PC-3 (cell line): ENCODE measurements around the gene CLIC4. TPM values are rescaled to one million over a fixed set of nuclear protein-coding genes. Genes with fewer than 3 reads are reported as not detected.
"Not testable (repeated sequence)": the region's sequence is repeated elsewhere in the genome, so short reads cannot be mapped to it uniquely, and the experiment has no call there.

ENCODE experiments used
- ATAC-seq: fragments of 200-7000 bp; cut with Tn5 transposase; 2 replicates; pipeline ENCODE4 v1.9.1; 2020; ENCODE audit warnings: mild to moderate bottlenecking, moderate library complexity
- BruUV-seq: library from RNA; stranded (reverse); fragments of 400-500 nt; replicated peaks from 2 replicates; lab custom pipeline; 2021; lab: Mats Ljungman, UMichigan
- CTCF ChIA-PET: fragments of 300-600 bp; sonication (Branson Sonifier 250); formaldehyde crosslinking; loops from one replicate; lab custom pipeline; 2022; ENCODE audit warnings: antibody characterized with exemption; lab: Charles Lee
- POLR2A ChIA-PET: fragments of 300-600 bp; sonication (Branson Sonifier 250); formaldehyde crosslinking; loops from one replicate; lab custom pipeline; 2022; ENCODE audit warnings: antibody characterized with exemption; ENCODE audit not compliant: unreplicated experiment; lab: Charles Lee
- DNase-seq: peaks from one replicate; pipeline ENCODE4 v3.0.0-alpha.2; 2015
- H2AFZ ChIP-seq: fragments of 300-600 bp; sonication (generic); 2 replicates; pipeline ENCODE4 v1.6.0; 2016; ENCODE audit warnings: antibody characterized with exemption, low read length
- H3F3A ChIP-seq: fragments of 300-600 bp; sonication (generic); one replicate; pipeline ENCODE4 v1.6.0; 2017; ENCODE audit warnings: antibody characterized with exemption, low read length, control low read depth, mild to moderate bottlenecking; ENCODE audit not compliant: unreplicated experiment
- H3K27ac ChIP-seq: fragments of 300-600 bp; sonication (generic); 2 replicates; pipeline ENCODE4 v1.5.1; 2016; ENCODE audit warnings: mild to moderate bottlenecking, low read length
- H3K27me3 ChIP-seq: fragments of 300-600 bp; sonication (generic); 2 replicates; pipeline ENCODE4 v1.6.1; 2016; ENCODE audit warnings: low read length, mixed read lengths
- H3K36me3 ChIP-seq: fragments of 300-600 bp; sonication (generic); 2 replicates; pipeline ENCODE4 v1.6.1; 2016; ENCODE audit warnings: low read depth, mixed run types, low read length, mixed read lengths
- H3K4me1 ChIP-seq: fragments of 300-600 bp; sonication (generic); 2 replicates; pipeline ENCODE4 v1.5.1; 2016; ENCODE audit warnings: low read length; ENCODE audit not compliant: insufficient read depth
- H3K4me2 ChIP-seq: fragments of 300-600 bp; sonication (generic); 2 replicates; pipeline ENCODE4 v1.6.0; 2016; ENCODE audit warnings: low read length
- H3K4me3 ChIP-seq: fragments of 300-600 bp; sonication (generic); 2 replicates; pipeline ENCODE4 v1.5.1; 2016; ENCODE audit warnings: mild to moderate bottlenecking, low read length, mixed read lengths
- H3K79me2 ChIP-seq: fragments of 300-600 bp; sonication (generic); 2 replicates; pipeline ENCODE4 v1.6.1; 2017; ENCODE audit warnings: low read length, mixed read lengths
- H3K9ac ChIP-seq: fragments of 300-600 bp; sonication (generic); 2 replicates; pipeline ENCODE4 v1.6.0; 2016; ENCODE audit warnings: mild to moderate bottlenecking, low read length
- H3K9me2 ChIP-seq: fragments of 300-600 bp; sonication (generic); replicated peaks from 2 replicates; pipeline ENCODE4 v1.6.1; 2016; ENCODE audit warnings: mixed run types, low read length, mixed read lengths
- H3K9me3 ChIP-seq: fragments of 300-600 bp; sonication (generic); 2 replicates; pipeline ENCODE4 v1.6.1; 2016; ENCODE audit warnings: low read length, mixed read lengths
- H4K20me1 ChIP-seq: fragments of 300-600 bp; sonication (generic); 2 replicates; pipeline ENCODE4 v1.6.1; 2016; ENCODE audit warnings: low read length, mixed read lengths
- CTCF ChIP-seq: fragments of 300-600 bp; sonication (generic); conservative IDR thresholded peaks from 2 replicates; pipeline ENCODE4 v1.5.1; 2017; ENCODE audit warnings: antibody characterized with exemption, low read depth, mild to moderate bottlenecking, low read length
- EZH2 ChIP-seq: fragments of 300-600 bp; sonication (generic); IDR thresholded peaks from one replicate; pipeline ENCODE4 v1.6.1; 2017; ENCODE audit warnings: antibody characterized with exemption, mild to moderate bottlenecking, low read length; ENCODE audit not compliant: unreplicated experiment
- EZH2phosphoT487 ChIP-seq: fragments of 300-600 bp; sonication (generic); IDR thresholded peaks from 2 replicates; pipeline ENCODE4 v1.6.1; 2018; ENCODE audit warnings: mild to moderate bottlenecking, antibody characterized with exemption, low read length, borderline replicate concordance
- intact Hi-C: fragments of 100-400 bp; cut with micrococcal nuclease; formaldehyde crosslinking; loops from 2 replicates; pipeline ENCODE4 v1.9.0; 2023
- total RNA-seq: library from RNA; depleted of rRNA; stranded (reverse); fragments of >200 nt; gene quantifications from 2 replicates; pipeline ENCODE4 v1.2.3, GENCODE V29; 2014

Gene CLIC4
- total RNA-seq, 1 experiment from 2014 or later, result 57.6 TPM

GRCh38 chr1:24793447-24794129 is 48.3 kb downstream of the CLIC4 start:
- BruUV-seq, result no TSS peak
- no peaks in the 10 kb centered on the region for H4K20me1 ChIP-seq
- H3K4me3 ChIP-seq, result no peak overlapping the region
- DNase-seq (no peak), ATAC-seq (no peak)
- no peak overlapping the region for H3K27ac ChIP-seq
- TF ChIP-seq CTCF (no peak), EZH2 (no peak), EZH2phosphoT487 (no peak)
- peaks cover 31% of the 10 kb centered on the region for H3K79me2 ChIP-seq
- no peaks in the 10 kb centered on the region for H3K4me1 ChIP-seq
- ChIA-PET CTCF (no interaction called here), POLR2A (no interaction called here)
- no peak overlapping the region for H3K4me2 ChIP-seq
- H3K9ac ChIP-seq, result no peak overlapping the region
- H2AFZ ChIP-seq, result no peak overlapping the region
- H3K9me3 ChIP-seq, result no peaks in the 10 kb centered on the region
- intact Hi-C loops, result no loop called here
- no peaks in the 10 kb centered on the region for H3F3A ChIP-seq
- H3K9me2 ChIP-seq, result no peaks in the 10 kb centered on the region
- no peaks in the 10 kb centered on the region for H3K27me3 ChIP-seq
- peaks cover 7% of the 10 kb centered on the region; the same call in 1 of the 2 replicates for H3K36me3 ChIP-seq

- intact Hi-C loops, H3K4me2 ChIP-seq: not testable (repeated sequence)
These were observed 48.9 kb downstream of the CLIC4 start for GRCh38 chr1:24794130-24794502.

GRCh38 chr1:24795236-24795635 is 50.0 kb downstream of the CLIC4 start:
- Histone ChIP-seq H3K27ac (no peak overlapping the region), H3K79me2 (peaks cover 31% of the 10 kb centered on the region), H3K9ac (no peak overlapping the region), H2AFZ (no peak overlapping the region), H4K20me1 (no peaks in the 10 kb centered on the region), H3K27me3 (no peaks in the 10 kb centered on the region), H3K36me3 (peaks cover 7% of the 10 kb centered on the region; the same call in 1 of the 2 replicates), H3F3A (no peaks in the 10 kb centered on the region), H3K9me3 (no peaks in the 10 kb centered on the region), H3K4me1 (no peaks in the 10 kb centered on the region), H3K4me2 (no peak overlapping the region), H3K9me2 (no peaks in the 10 kb centered on the region), H3K4me3 (no peak overlapping the region)
- intact Hi-C loops, result no loop called here
- ChIA-PET POLR2A (no interaction called here), CTCF (no interaction called here)
- TF ChIP-seq EZH2phosphoT487 (no peak), EZH2 (no peak), CTCF (no peak)
- ATAC-seq, result no peak
- no TSS peak for BruUV-seq
- no peak for DNase-seq

More at GRCh38 chr1:24794130-24794502, 48.9 kb downstream of the CLIC4 start:
- H2AFZ ChIP-seq, H3K36me3 ChIP-seq, H3K9me2 ChIP-seq, DNase-seq, CTCF ChIA-PET, POLR2A ChIA-PET, H3K4me1 ChIP-seq, BruUV-seq, ATAC-seq, H3K27ac ChIP-seq, H3F3A ChIP-seq, H3K27me3 ChIP-seq, H4K20me1 ChIP-seq, H3K9me3 ChIP-seq, H3K9ac ChIP-seq, H3K4me3 ChIP-seq: not testable (repeated sequence)
- peaks cover 31% of the 10 kb centered on the region for H3K79me2 ChIP-seq
